GM12878 (cell line): ENCODE data around the gene SSPN.

Experiments used
- CTCF ChIP-seq, 3 experiments: IDR thresholded peaks in 2 of 3; conservative IDR thresholded peaks in 1 of 3; 2 replicates each; pipeline ENCODE4 v1.5.1; 2011; ENCODE audit warnings: low read depth in 3 of 3, low read length in 3 of 3, mild to moderate bottlenecking in 3 of 3, control low read depth in 2 of 3, moderate library complexity in 2 of 3, inconsistent platforms in 1 of 3, mixed read lengths in 1 of 3; ENCODE audit not compliant: control insufficient read depth in 2 of 3, insufficient read depth in 1 of 3; ENCODE audit errors: extremely low read depth in 1 of 3
- IRF5 ChIP-seq: fragments of 450-650 bp; IDR thresholded peaks from 2 replicates; pipeline ENCODE4 v1.6.1; 2017; ENCODE audit warnings: borderline replicate concordance
- NFIC ChIP-seq: IDR thresholded peaks from 2 replicates; pipeline ENCODE4 v1.6.1; 2012; ENCODE audit warnings: low read depth, mild to moderate bottlenecking, inconsistent platforms, low read length, moderate library complexity
- NRF1 ChIP-seq: conservative IDR thresholded peaks from 2 replicates; pipeline ENCODE4 v1.6.1; 2011; ENCODE audit warnings: mild to moderate bottlenecking, low read depth, low read length, improper control_type of control experiment
- POLR2A ChIP-seq: IDR thresholded peaks from 2 replicates; pipeline ENCODE4 v1.6.1; 2011; ENCODE audit warnings: low read depth, mild to moderate bottlenecking, low read length
- RAD21 ChIP-seq: IDR thresholded peaks from 2 replicates; pipeline ENCODE4 v1.6.1; 2011; ENCODE audit warnings: mild to moderate bottlenecking, low read depth, low read length, moderate library complexity; ENCODE audit not compliant: insufficient read depth
- RELA ChIP-seq: fragments of 450-650 bp; IDR thresholded peaks from 2 replicates; pipeline ENCODE4 v1.8.0; 2014; ENCODE audit warnings: borderline replicate concordance; ENCODE audit not compliant: partially characterized antibody
- TCF7 ChIP-seq: IDR thresholded peaks from 2 replicates; pipeline ENCODE4 v1.6.1; 2014; ENCODE audit warnings: antibody characterized with exemption, borderline replicate concordance
- ZSCAN29 ChIP-seq: fragments of 450-650 bp; IDR thresholded peaks from 2 replicates; pipeline ENCODE4 v1.6.1; 2017; ENCODE audit warnings: mild to moderate bottlenecking, moderate library complexity

- TF ChIP-seq RELA (no peak), POLR2A (no peak), NFIC (no peak), RAD21 (no peak), NRF1 (no peak), CTCF (IDR thresholded peaks at IDR 0.05 in 2 of 3, conservative IDR thresholded peaks at IDR 0.05 in 1 of 3; ENCODE audit: control insufficient read depth in 2 of 3, extremely low read depth in 1 of 3, insufficient read depth in 1 of 3, low read depth in 3 of 3, low read length in 3 of 3) (no peak), TCF7 (no peak), ZSCAN29 (no peak), IRF5 (no peak)
Measured at GRCh38 chr12:26275313-26276131, 80.1 kb downstream of the SSPN start.
